Measurements from ENCODE around the gene CAMTA1. TPM values are rescaled to one million over a fixed set of nuclear protein-coding genes. Genes with fewer than 3 reads are reported as not detected.

CAMTA1 gene
- total and polyA plus RNA-seq, 9 of the 15 experiments (the other 6 are each of a cell fraction or from before 2014, with no cell fraction given) = 43.9 to 161 (median 65.9) TPM

GRCh38 chr1:6745073-6745472, 40.2 kb upstream of the CAMTA1 start (continued):
- TF ChIP-seq ZNF347 (CRISPR knock-in tag; IDR thresholded peaks at IDR 0.05; ENCODE audit: low read depth) (no peak), POLR3G (IDR thresholded peaks at IDR 0.05; ENCODE audit: extremely low read depth, insufficient read length, insufficient replicate concordance) (no peak), FOXO4 (CRISPR knock-in tag; IDR thresholded peaks at IDR 0.05) (no peak)

- H3K79me2 ChIP-seq (ENCODE audit: control insufficient read depth, insufficient read depth, low read length) = no peaks in the 10 kb centered on the region
- no peaks in the 10 kb centered on the region for H3K9me3 ChIP-seq (replicated peaks; ENCODE audit: control insufficient read depth, insufficient read depth, low read depth, low read length)
- TF ChIP-seq SRSF9 (IDR thresholded peaks at IDR 0.05; ENCODE audit: borderline replicate concordance, low read depth, low read length) = no peak
- no peak for TF ChIP-seq ZBED1 (IDR thresholded peaks at IDR 0.05)
- no peak for TF ChIP-seq RBM34 (IDR thresholded peaks at IDR 0.05; ENCODE audit: borderline replicate concordance, insufficient read depth, low read length)
- TF ChIP-seq ZNF408 (CRISPR knock-in tag; IDR thresholded peaks at IDR 0.05; ENCODE audit: low read depth) = no peak
- no peak for TF ChIP-seq ZNF23 (CRISPR knock-in tag; IDR thresholded peaks at IDR 0.05)
- TF ChIP-seq MEF2D (tag; conservative IDR thresholded peaks at IDR 0.05; ENCODE audit: low read depth) = no peak
- TF ChIP-seq ZNF124 (CRISPR knock-in tag; IDR thresholded peaks at IDR 0.05) = no peak
- TF ChIP-seq NFIX (CRISPR knock-in tag; IDR thresholded peaks at IDR 0.05; ENCODE audit: low read depth) = no peak
- TF ChIP-seq GATAD2A (IDR thresholded peaks at IDR 0.05) = no peak
- no peak for TF ChIP-seq CBFA2T3 (IDR thresholded peaks at IDR 0.05)
- no peak for TF ChIP-seq NONO (IDR thresholded peaks at IDR 0.05; ENCODE audit: low read depth in 2 of 2, low read length in 1 of 2)
- no peak for TF ChIP-seq E4F1 (CRISPR knock-in tag; IDR thresholded peaks at IDR 0.05; ENCODE audit: borderline replicate concordance)
- TF ChIP-seq DEAF1 (CRISPR knock-in tag; IDR thresholded peaks at IDR 0.05) = no peak
- WGBS (ENCODE audit: insufficient coverage, low coverage, missing lambda C conversion rate) = 3% methylated on average over 2 of the region's 2 CpGs
- DNase-seq (ENCODE audit: extremely low read depth in 1 of 4, low spot score in 3 of 4) (no peak), ATAC-seq (no peak), FAIRE-seq (no peak)
- H4K20me1 ChIP-seq (replicated peaks; ENCODE audit: control insufficient read depth, insufficient read depth, low read length) = no peaks in the 10 kb centered on the region
- H3K4me3 ChIP-seq = no peak overlapping the region
- H3K27me3 ChIP-seq (ENCODE audit: control insufficient read depth in 2 of 2, insufficient read depth in 2 of 2, low read length in 2 of 2) = peaks cover 25 to 41% of the 10 kb centered on the region in 2 experiments
- no peaks in the 10 kb centered on the region for H3K9me1 ChIP-seq (ENCODE audit: control insufficient read depth, insufficient read depth, low read length)
- ChIA-PET CTCF (ENCODE audit: low intra/inter-chr PET ratio) (no interaction called here), POLR2A (interaction anchor here (1.2 to 1.8 kb wide), 4 partner anchors 10 to 38 kb away, joined by 3 to 6 read pairs (median 4); partner anchors contain the start of gene CAMTA1)
- intact Hi-C loops (cut with micrococcal nuclease) (no loop called here), in situ Hi-C loops (cut with MboI) (no loop called here)
- H3K4me1 ChIP-seq (replicated peaks in 1 of 2; ENCODE audit: control insufficient read depth in 2 of 2, insufficient read depth in 2 of 2, low read length in 2 of 2) = peaks cover 9 to 10% of the 10 kb centered on the region in 2 experiments; a peak in 4 of 5 replicates
- H3K4me2 ChIP-seq (ENCODE audit: insufficient read depth, low read length) = no peak overlapping the region
- H3K9ac ChIP-seq (ENCODE audit: insufficient read depth in 1 of 2, low read depth in 2 of 2, low read length in 2 of 2) = no peak overlapping the region
- no peaks in the 10 kb centered on the region for H3K36me3 ChIP-seq (ENCODE audit: control insufficient read depth, insufficient read depth, low read length)
- no peak overlapping the region for H2AFZ ChIP-seq (ENCODE audit: low read depth, low read length)
- H3K27ac ChIP-seq (ENCODE audit: extremely low read depth, low read depth, low read length) = no peak overlapping the region
- BruUV-seq (replicated peaks) = no TSS peak
Observed at GRCh38 chr1:6747674-6748073, 37.6 kb upstream of the CAMTA1 start.
